Right lobe of liver (tissue), 4 donors: ENCODE measurements around the gene INPP4B.

Experiments
- POLR2A ChIP-seq: fragments of 450-650 bp; IDR thresholded peaks from one replicate; pipeline ENCODE4 v1.6.1; 2017; ENCODE audit warnings: antibody characterized with exemption, mild to moderate bottlenecking
- TF ChIP-seq, protein P1 (sequence below), 4 donors: fragments of 200-600 bp in 3 of 4; fragments of 450-650 bp in 1 of 4; IDR thresholded peaks; one replicate each; pipeline versions ENCODE4 v1.5.1 to v1.8.0; 2016 to 2022; ENCODE audit warnings: antibody characterized with exemption in 4 of 4, mild to moderate bottlenecking in 2 of 4
- donor health status: DM: no; HTN: no; CAD: no.
- donor health status: DM: no; HTN: no; CAD: no.
- donor health status: DM: no; HTN: yes; CAD: no.

DNA sequence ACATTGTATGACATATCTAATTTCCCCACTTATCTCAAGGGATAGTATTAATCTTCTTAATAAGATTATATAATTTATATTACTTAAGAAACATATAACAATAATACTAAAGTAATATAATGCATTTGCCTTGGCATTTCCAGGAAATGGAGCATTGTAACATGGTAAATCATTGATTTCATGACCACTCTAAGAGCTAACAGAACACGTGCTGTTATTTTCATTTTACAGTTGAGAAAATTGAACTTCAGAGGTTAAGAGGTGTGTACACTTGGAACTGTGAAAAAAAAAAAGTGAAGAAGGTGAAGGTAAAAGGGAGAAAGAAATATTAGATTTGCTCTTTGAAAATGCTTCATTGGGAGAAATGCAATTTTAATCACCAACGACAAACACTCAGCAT, 687.1 kb downstream of the INPP4B start:
- TF ChIP-seq, protein P1, sequence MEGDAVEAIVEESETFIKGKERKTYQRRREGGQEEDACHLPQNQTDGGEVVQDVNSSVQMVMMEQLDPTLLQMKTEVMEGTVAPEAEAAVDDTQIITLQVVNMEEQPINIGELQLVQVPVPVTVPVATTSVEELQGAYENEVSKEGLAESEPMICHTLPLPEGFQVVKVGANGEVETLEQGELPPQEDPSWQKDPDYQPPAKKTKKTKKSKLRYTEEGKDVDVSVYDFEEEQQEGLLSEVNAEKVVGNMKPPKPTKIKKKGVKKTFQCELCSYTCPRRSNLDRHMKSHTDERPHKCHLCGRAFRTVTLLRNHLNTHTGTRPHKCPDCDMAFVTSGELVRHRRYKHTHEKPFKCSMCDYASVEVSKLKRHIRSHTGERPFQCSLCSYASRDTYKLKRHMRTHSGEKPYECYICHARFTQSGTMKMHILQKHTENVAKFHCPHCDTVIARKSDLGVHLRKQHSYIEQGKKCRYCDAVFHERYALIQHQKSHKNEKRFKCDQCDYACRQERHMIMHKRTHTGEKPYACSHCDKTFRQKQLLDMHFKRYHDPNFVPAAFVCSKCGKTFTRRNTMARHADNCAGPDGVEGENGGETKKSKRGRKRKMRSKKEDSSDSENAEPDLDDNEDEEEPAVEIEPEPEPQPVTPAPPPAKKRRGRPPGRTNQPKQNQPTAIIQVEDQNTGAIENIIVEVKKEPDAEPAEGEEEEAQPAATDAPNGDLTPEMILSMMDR (IDR thresholded peaks at IDR 0.05), result no peak
- no peak for TF ChIP-seq POLR2A
